Endodermal cell (in vitro differentiated cells): ENCODE data around the gene BACH2. TPM values are rescaled to one million over a fixed set of nuclear protein-coding genes. Genes with fewer than 3 reads are reported as not detected.
A peak's percentile ranks its signal among the peaks of the same experiment; 100 is the strongest.

Experiments
- DNase-seq: peaks from one replicate; pipeline ENCODE4 v3.0.0-alpha.2; 2017
- H3K27ac ChIP-seq: 2 replicates; pipeline ENCODE4 v1.5.1; 2013; ENCODE audit warnings: mild to moderate bottlenecking, low read depth, low read length, moderate library complexity
- H3K27me3 ChIP-seq: 2 replicates; pipeline ENCODE4 v1.6.1; 2013; ENCODE audit warnings: mild to moderate bottlenecking, low read length, moderate library complexity; ENCODE audit not compliant: insufficient read depth, control insufficient read depth, poor library complexity, severe bottlenecking
- H3K36me3 ChIP-seq: 2 replicates; pipeline ENCODE4 v1.7.0; 2013; ENCODE audit warnings: mild to moderate bottlenecking, low read length, moderate library complexity; ENCODE audit not compliant: control insufficient read depth, insufficient read depth
- H3K4me1 ChIP-seq: one replicate; pipeline ENCODE4 v1.7.0; 2013; ENCODE audit warnings: low read length; ENCODE audit not compliant: control insufficient read depth, insufficient read depth
- H3K4me3 ChIP-seq: 2 replicates; pipeline ENCODE4 v1.5.1; 2013; ENCODE audit warnings: mild to moderate bottlenecking, low read length, moderate library complexity
- H3K9ac ChIP-seq: 2 replicates; pipeline ENCODE4 v1.6.1; 2013; ENCODE audit warnings: mild to moderate bottlenecking, low read length, moderate library complexity; ENCODE audit not compliant: poor library complexity, severe bottlenecking; ENCODE audit errors: extremely low read depth
- H3K9me3 ChIP-seq: 2 replicates; pipeline ENCODE4 v1.6.1; 2013; ENCODE audit warnings: mild to moderate bottlenecking, low read length, moderate library complexity; ENCODE audit not compliant: control insufficient read depth
- H3K27ac Mint-ChIP-seq: 2 replicates; pipeline ENCODE4 v1.8.0; 2020; ENCODE audit warnings: mixed read lengths
- H3K27me3 Mint-ChIP-seq: 2 replicates; pipeline ENCODE4 v1.8.0; 2021; ENCODE audit warnings: mild to moderate bottlenecking, mixed read lengths; ENCODE audit not compliant: insufficient read depth
- H3K36me3 Mint-ChIP-seq: 2 replicates; pipeline ENCODE4 v1.8.0; 2020; ENCODE audit warnings: low read depth, mixed read lengths
- H3K4me1 Mint-ChIP-seq: 2 replicates; pipeline ENCODE4 v1.8.0; 2020; ENCODE audit warnings: mixed read lengths
- H3K4me3 Mint-ChIP-seq: 2 replicates; pipeline ENCODE4 v1.8.0; 2020; ENCODE audit warnings: mild to moderate bottlenecking, moderate library complexity, mixed read lengths
- H3K9me3 Mint-ChIP-seq: 2 replicates; pipeline ENCODE4 v1.8.0; 2020; ENCODE audit warnings: mild to moderate bottlenecking, mixed read lengths
- CTCF ChIP-seq: fragments of 200-600 bp; sonication (generic); conservative IDR thresholded peaks from 2 replicates; pipeline ENCODE4 v1.5.0; 2021; ENCODE audit warnings: antibody characterized with exemption, mild to moderate bottlenecking
- WGBS, 2 experiments: methylation state at CpG; one replicate each; pipeline versions ENCODE4 v1.1.5 to v1.1.7; 2013; ENCODE audit warnings: missing lambda C conversion rate in 2 of 2, mixed read lengths in 1 of 2; ENCODE audit not compliant: insufficient coverage in 1 of 2, insufficient read length in 1 of 2; 5-methylcytosine and 5-hydroxymethylcytosine counted together
- total RNA-seq, 2 donors: library from RNA; stranded (reverse); fragmentation: NEBNext Ultra II Directional in 1 of 2; extraction: Animal tissue kit (Norgen Biotek cat#: 25700) in 1 of 2; gene quantifications; 2 replicates in 1 of 2; 3 replicates in 1 of 2; pipeline ENCODE4 v1.2.1, GENCODE V29; 2021

BACH2 gene
- total RNA-seq, 2 donors from 2014 or later = 11.0 to 22.3 TPM

GRCh38 chr6:90278129-90278528 is 18.5 kb downstream of the BACH2 start:
- H3K4me3 ChIP-seq = no peak overlapping the region
- Mint-ChIP-seq H3K9me3 (no peaks in the 10 kb centered on the region), H3K4me3 (no peak overlapping the region), H3K27ac (no peak overlapping the region), H3K27me3 (no peaks in the 10 kb centered on the region), H3K36me3 (peaks cover 12% of the 10 kb centered on the region), H3K4me1 (no peaks in the 10 kb centered on the region)
- peaks cover 8% of the 10 kb centered on the region for H3K36me3 ChIP-seq
- peaks cover 7% of the 10 kb centered on the region for H3K9me3 ChIP-seq
- H3K4me1 ChIP-seq = no peaks in the 10 kb centered on the region
- no peak overlapping the region for H3K27ac ChIP-seq
- no peak overlapping the region for H3K9ac ChIP-seq
- TF ChIP-seq CTCF = no peak
- DNase-seq = no peak
- no peaks in the 10 kb centered on the region for H3K27me3 ChIP-seq
- 93% methylated on average over 2 to 4 of the region's 4 CpGs for WGBS, 2 experiments

GRCh38 chr6:90277302-90278011 is 19.2 kb downstream of the BACH2 start:
- no peaks in the 10 kb centered on the region for H3K4me1 ChIP-seq
- no peak overlapping the region for H3K27ac ChIP-seq
- H3K27me3 ChIP-seq = no peaks in the 10 kb centered on the region
- no peak overlapping the region for H3K4me3 Mint-ChIP-seq
- peaks cover 6% of the 10 kb centered on the region for H3K36me3 Mint-ChIP-seq
- no peaks in the 10 kb centered on the region for H3K4me1 Mint-ChIP-seq
- H3K27ac Mint-ChIP-seq = no peak overlapping the region
- no peak for DNase-seq
- peaks cover 3% of the 10 kb centered on the region for H3K9me3 ChIP-seq
- peaks cover 1% of the 10 kb centered on the region for H3K36me3 ChIP-seq
- TF ChIP-seq CTCF = no peak
- no peak overlapping the region for H3K4me3 ChIP-seq
- no peak overlapping the region for H3K9ac ChIP-seq
- H3K9me3 Mint-ChIP-seq = no peaks in the 10 kb centered on the region
- 93 to 94% methylated on average over 3 to 4 of the region's 6 CpGs for WGBS, 2 experiments
- H3K27me3 Mint-ChIP-seq = no peaks in the 10 kb centered on the region

GRCh38 chr6:90274451-90275030 is 22.1 kb downstream of the BACH2 start:
- Mint-ChIP-seq H3K27me3 (no peaks in the 10 kb centered on the region), H3K27ac (no peak overlapping the region)

More at GRCh38 chr6:90274451-90275030, 22.1 kb downstream of the BACH2 start:
- H3K9ac ChIP-seq = no peak overlapping the region
- H3K9me3 ChIP-seq = peaks cover 13% of the 10 kb centered on the region
- no peak overlapping the region for H3K27ac ChIP-seq
- peaks cover 16% of the 10 kb centered on the region for H3K9me3 Mint-ChIP-seq
- H3K36me3 ChIP-seq = peaks cover 18% of the 10 kb centered on the region
- WGBS, 2 experiments = 91 to 100% methylated on average over 3 to 9 of the region's 9 CpGs
- no peak for DNase-seq
- H3K36me3 Mint-ChIP-seq = peaks cover 23% of the 10 kb centered on the region
- H3K4me1 Mint-ChIP-seq = peaks cover 3% of the 10 kb centered on the region
- H3K4me1 ChIP-seq = no peaks in the 10 kb centered on the region
- H3K4me3 Mint-ChIP-seq = no peak overlapping the region
- no peak overlapping the region for H3K4me3 ChIP-seq
- H3K27me3 ChIP-seq = no peaks in the 10 kb centered on the region
- peak; percentile 57 for TF ChIP-seq CTCF
